Stimulated activated CD4-positive, alpha-beta T cell treated with anti-CD3 and anti-CD28 coated beads, Interleukin-12 subunit alpha, Interleukin-12 subunit beta, amount 100 ng/mL, for 24 hours (primary cell): ENCODE data around the gene EVA1B.
A peak's percentile ranks its signal among the peaks of the same experiment; 100 is the strongest.

Experiments used
- DNase-seq, 2 experiments: peaks; one replicate each; pipeline ENCODE4 v3.0.0-alpha.2; 2020; ENCODE audit warnings: low read depth in 2 of 2

EVA1B gene

DNA sequence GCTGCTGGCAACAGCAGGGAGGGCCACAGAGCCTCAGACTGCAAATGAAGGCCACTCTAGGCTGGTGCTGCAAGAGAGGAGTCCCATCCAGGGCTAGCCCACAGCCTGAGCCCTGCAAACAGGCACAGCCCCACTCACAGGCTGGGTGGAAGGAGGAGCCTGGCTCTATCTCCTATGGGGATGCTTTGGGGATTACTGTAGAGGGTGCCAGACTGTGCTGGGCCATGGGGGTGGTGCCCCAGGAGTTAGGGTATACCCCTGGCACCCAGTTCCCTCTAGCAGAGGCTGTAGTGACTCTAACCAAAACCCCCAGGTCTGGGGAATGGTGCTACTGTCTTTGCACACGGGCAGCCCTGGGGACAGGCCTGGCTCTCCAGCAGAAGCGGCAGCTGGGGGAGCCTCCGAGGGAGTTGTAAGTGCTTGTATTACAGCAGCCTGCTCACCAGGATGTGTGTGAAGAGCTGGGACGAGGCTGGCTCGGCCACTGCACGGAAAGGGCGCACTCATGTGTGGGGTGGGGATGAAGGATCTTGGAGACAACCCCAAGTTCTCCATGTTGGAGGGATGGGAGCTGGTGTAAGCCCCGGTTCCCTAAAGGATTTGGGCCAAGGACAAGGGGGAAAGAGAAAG lies 23.4 kb upstream of the EVA1B start:
- DNase-seq: no peak

DNA sequence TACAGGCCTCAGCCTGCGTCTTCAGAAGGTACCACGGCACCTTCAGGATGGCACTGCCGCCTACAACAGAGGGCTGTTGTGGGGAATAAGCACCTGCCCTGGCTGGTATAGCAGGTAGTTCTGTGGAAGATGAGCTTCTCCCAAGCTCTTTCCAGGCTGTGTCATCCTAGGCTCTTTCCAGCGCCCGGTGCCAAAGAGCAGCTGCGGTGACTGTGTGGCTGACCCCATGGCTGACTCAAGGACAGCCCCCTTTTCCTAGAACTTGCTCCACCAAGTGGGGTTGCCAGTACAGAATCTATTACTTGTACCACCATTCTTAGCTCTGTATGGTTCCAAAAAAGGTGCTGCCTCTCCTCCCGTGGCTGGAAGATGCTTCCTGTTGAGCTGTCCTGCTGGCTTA lies 21.9 kb upstream of the EVA1B start:
- DNase-seq: no peak

DNA sequence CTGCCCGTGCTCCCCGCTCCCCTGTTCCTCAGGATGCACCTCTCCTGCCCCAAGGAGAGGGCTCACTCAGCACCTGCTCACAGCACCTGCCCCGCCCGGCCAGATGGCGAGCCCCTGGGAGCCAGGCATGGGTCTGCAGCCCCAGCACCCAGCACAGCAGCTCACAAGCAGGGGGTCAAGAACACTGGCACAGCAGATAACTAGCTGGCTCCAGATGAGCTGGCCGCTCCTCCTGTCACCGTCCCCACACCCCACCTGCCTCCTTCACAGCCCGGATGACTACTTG lies 20.9 kb upstream of the EVA1B start:
- DNase-seq: no peak

DNA sequence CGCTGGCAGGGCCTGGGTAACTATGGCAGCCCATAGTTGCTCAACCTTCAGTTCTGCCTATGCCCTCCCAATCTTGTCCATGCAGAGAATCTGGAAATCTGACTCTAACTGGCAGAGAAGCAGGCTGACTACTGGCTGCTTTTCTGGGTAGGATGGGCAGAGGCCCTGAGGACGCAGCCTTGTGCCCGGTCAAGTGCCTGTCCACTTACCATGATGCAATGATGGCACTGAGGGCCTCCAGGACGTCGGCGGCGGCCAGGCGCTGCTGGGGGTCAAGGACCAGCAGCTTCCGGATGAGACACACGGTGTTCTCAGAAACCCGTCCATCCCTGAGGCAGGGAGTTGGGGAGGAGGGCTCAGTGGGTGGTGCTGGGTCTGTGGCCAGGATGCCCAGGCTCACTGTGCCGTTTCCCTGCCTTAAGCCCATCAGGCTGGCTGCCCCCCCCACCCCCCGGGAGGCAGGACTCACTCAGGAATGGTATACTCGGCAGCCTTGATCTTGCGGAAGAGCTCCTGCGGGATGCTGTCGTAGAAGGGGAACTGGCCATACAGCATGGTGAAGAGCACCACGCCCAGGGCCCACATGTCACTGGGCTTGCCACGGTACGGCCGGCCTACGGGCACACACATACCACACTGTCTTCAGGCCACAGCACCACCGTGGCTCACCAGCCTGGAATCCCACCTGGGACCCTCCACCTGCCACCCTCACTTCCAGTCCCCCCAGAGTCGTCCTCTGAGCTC lies 20.4 kb upstream of the EVA1B start:
- DNase-seq: no peak

DNA sequence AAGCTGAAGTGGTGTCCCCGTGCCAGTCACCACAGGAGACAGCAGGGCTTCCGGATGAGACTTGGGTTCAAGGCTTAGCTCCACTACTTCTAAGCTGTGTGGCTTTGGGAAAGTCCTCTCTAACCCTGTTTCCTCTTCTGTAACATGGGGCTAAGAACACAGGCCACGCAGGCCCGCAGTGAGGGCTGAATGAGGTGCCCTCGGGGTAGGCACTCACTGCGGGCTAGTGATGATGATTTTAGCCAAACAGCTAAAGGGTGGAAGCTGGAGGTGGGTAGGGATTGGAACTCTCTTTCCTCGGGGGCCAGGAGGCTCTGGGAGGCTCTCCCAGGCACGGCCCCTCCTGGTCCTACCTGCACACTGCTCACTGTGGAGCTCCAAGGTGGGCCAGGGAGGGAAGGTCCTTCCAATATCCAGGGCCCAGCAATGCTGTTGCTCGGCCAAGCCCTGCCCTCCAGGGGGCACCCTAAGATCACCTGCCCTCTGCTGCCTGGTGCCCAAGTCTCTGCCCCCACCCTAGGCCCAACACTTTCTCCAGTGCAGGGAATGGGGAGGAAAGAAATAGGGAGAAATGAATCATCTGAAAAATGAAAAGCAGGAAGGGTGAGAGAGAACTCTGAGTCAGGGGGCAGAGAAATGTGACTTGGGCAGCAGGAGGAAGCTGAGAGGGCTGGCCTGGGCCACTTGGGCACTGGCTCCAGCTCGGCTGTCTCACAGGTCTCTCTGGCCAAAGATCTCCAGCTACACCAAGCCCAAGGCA lies 19.2 kb upstream of the EVA1B start:
- peak in 1 of 2 experiments; percentile 37 for DNase-seq

DNA sequence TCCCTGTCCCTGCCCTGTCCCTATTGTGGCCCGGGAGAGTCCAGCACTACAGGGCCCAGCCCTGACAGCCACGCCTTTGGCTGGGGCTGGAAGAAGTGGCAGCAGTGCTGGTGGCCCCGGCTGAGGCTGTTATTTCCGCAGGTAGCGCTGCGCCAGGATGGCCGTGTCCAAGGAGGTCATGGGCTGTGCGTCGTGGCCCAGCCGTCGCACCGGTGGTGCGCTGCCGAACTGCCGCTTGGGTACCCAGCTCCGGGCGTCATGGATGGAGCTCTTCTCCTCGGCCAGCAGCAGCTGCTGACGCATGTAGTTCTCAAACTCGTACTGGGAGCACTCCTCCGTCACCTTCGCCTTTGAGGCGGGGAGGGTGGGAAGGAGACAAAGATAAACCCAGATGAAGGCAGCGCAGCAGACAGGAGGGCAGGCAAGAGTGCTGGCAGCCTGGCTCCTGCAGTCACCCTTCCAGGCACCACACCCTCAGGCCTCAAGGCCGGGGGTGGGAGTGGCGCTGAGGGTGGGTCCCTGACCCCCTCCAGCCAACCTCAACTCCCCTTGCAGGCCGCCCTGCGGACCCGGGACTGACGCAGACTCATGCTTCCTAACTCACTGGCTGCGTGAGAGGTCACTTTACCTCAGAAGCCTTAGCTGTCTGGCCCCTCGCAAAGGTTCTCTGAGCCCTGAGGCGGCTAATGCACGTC lies 18.3 kb upstream of the EVA1B start:
- no peak for DNase-seq

DNA sequence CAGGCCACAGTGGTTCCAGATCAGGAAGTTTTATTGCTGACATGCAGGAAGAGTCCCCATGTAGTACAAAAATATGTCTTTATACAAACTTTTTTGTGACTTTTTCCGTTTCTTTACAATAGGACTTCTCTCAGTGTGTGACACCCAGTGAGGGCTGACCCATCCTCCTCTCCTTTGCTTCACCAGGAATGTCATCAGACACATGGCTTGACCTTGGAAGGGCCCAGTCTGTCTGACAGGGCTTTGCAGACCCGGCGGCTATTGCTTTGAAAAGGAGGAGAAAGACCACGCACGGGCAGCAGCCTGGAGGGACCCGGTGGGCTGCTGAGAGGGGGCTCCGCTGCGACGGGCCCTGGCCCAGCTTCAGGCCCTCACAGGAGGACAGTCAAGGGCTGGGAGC lies 16.2 kb upstream of the EVA1B start:
- no peak for DNase-seq

DNA sequence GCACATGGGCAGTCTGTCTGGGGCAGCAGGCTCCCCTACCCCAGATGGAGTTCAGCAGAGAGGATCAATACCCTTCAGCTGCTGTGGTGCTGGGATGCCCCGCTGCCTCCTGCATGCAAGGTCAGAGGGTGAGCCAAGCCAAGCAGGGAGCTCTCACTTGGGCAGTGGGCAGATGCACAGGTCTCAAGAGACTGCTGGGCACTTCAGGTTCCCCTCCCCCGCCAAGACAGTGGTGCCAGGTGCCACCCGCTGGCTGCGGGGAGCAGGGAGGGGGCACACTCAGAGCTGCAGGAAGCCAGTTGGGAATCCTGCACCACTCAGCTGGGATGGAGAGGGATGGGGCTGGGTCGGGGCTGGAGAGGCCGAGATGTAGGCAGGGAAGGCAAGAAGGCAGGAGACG lies 15.8 kb upstream of the EVA1B start:
- no peak for DNase-seq

DNA sequence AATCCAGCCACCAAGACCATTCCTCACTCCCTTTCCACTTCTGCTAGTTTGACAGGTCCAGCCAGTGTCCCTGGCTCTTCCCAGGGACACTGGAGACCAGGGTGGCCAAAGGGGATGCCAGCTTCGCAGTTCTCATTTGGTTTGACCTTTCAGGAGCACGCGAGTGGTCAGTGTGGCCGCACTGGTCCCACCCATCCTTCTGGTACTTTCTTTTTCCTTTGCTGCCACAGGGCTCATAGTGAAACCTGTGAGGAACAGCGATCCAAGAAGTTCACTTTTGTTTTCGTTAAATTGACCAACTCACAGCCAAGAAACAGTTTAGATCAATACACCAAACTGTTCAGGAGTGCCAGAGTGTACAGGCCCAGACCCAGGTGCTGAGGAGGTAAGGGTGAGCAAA lies 14.4 kb upstream of the EVA1B start:
- no peak for DNase-seq

DNA sequence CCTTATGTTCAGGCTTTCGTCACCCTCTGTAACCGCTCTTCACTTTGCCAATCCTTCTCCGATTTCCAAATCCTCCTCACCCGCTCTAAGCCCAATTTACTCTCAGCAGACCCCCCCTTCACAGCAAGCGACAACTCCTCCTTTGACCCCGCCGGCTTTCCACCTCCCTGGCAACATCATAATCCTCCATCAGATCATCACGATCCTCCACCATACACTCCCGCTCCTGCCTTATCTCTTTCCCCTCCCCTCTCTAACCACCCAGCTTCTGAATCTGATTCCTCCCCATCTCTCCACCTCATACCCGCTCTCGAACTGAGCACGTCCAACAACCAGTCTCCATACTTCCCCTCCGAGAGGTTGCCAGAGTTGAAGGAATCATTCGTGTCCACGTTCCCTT lies 7.5 kb upstream of the EVA1B start:
- no peak for DNase-seq

DNA sequence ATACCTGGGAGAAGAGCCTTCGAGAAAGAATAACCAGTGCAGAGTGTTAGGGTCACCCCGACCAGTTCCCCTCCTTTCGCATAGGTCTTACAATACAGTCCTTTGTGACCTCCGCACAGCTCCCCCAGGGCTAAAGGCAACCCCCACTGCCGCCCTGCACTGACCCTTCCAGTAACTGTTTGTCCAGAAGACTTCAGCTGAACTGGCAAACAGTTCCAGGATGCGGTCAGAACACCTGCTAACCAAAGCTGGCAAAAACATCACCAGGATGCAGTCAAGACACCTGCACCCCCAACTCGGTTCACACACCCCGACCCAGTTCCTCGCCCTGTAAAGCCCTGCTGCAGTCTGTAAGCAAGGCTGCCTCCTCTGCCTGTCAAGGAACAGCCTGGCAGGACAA lies 6.4 kb upstream of the EVA1B start:
- no peak for DNase-seq

DNA sequence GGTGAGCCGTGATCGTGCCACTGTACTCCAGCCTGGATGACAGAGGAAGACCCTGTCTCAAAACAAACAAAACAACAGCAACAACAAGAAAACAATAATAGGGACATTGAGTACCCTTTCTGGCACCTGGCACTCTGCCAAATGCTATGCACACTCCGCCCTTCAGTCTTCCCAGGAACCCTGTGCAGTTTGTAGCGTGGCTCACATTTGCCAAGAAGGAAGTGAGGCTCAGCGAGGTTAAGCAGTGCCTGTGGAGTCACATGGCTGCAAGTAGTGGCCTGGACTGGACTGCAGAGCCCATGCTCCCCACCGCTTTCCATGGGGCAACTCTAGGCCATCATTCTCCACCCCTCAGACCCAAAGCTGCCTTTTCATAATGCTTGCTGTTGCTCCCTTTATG lies 5.3 kb upstream of the EVA1B start:
- no peak for DNase-seq

DNA sequence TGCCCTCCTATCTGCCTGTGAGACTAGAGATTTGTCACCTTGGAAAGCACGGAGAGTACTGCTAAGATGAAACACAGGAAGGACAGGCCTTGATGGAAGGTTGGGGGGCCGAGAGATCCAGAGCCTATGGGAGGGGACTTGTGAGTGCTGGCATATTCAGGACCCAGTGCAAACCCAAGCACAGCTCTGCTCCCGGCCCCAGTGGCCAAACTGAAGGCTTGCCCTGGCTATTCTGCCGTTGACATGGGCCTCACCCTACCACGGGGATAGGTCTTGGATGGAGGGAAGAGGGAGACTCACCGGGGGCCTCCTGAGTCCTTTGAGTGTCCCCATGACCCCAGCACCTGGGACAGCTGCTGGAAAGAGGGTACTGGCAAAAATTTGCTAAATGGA lies 4.6 kb upstream of the EVA1B start:
- no peak for DNase-seq

DNA sequence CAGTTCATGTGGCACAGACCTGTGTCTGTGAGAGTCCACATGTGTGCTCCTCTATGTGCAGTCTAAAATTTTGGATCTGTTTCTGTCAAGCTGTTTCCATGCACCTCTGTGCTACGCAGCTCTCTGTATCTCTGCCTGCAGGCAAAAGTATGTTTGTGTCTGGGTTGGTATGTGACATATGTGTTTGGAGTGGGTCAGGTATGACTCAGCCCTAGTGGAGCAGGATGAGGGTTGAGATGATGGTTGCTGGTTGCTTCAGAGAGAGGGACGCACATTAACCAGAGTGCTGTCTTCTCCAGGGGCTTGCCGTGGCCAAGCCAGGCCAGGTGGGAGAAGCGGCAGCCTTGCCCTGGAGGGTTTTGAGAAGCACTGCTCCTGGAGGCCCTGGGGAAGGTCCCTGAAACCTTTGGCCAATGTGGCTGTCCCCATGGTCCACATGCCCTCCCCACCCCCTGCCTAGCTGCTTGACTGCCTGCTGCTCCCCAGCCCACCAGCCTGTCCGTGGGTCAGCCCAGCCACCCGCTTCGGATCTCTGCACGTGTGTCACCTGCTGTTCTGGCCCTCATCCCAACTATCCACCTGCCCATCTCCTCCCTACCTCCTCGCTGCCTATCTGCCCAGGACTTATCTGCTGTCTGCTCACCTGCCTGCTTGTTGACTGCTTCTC lies 4.1 kb upstream of the EVA1B start:
- no peak for DNase-seq

DNA sequence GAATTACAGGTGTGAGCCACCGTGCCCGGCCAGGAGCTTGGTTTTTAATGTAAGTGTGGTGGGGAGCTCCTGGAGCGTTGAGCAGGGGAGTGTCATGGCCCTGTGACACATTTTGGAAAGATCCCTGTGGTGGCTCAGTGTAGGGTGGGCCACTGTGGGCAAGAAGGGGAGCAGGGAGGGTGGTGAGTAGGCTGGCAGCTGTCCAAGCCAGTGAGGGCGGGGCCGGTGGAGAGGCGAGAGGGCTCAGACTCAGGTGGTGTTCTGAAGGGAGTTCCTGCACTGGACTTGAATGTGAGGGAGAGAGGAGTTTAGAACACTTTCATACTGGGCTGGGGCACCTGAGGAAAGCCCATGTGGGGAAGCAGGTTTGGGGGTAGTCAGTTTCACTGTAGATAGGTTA lies 3.1 kb upstream of the EVA1B start:
- DNase-seq: no peak

DNA sequence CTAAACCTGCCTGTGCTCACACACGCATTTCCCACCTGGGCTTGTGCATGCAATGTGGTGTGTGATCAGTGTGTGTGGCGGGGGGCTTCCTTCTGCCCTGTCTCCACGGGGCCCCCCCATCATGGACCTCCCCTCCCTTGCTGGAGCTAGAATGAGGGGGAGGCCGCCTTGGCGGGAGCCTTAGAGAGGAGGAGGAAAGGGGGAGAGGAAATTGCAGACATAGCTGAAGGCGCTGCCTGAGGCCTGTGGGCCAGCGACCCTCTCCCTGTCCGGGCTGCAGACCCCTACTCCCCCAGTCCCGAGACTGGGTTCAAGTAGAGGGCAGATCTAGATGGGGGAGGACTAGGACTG lies 883 bp upstream of the EVA1B start:
- DNase-seq: no peak

DNA sequence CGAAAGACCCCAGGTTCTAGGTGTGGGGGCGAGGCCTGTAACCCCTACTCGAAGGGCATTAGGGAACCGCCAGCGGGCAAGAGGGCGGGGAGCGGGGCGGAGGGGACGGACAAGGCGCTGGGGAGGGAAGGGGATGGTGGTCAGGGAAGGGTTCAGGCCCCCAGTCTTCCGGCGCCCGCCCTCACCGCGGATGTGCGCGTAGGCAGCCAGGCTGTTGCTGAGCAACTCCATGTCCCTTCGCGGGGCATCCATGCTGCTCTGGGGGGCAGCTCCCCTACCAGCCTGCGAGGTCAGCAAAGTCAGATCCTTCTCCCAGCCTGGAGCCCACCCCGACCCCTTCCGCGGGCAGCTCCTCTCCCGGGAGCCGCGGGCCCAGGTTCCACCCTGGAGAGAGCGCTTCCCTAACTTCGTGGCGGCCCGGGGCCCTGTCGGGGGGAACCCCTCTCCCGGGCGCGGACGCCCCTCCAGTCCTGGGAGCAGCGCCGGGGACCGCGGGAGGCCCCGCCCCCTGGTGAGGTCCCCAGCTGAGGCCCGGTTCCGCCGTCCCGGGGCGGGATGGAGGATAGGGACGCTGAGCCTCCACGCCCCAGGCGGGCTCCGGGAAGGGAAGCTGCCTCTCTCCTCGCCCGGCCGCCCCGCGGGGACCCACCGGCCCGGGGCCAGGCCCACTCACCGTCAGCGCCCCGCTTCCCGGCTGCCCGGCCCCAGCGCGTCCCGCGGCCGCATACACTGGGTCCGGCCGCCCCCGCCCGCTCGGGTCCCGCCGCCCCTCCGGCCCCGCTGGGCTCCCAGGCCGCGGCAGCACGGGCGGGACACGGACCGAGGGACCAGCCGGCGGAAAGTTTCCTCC lies 434 bp downstream of the EVA1B start:
- no peak for DNase-seq

DNA sequence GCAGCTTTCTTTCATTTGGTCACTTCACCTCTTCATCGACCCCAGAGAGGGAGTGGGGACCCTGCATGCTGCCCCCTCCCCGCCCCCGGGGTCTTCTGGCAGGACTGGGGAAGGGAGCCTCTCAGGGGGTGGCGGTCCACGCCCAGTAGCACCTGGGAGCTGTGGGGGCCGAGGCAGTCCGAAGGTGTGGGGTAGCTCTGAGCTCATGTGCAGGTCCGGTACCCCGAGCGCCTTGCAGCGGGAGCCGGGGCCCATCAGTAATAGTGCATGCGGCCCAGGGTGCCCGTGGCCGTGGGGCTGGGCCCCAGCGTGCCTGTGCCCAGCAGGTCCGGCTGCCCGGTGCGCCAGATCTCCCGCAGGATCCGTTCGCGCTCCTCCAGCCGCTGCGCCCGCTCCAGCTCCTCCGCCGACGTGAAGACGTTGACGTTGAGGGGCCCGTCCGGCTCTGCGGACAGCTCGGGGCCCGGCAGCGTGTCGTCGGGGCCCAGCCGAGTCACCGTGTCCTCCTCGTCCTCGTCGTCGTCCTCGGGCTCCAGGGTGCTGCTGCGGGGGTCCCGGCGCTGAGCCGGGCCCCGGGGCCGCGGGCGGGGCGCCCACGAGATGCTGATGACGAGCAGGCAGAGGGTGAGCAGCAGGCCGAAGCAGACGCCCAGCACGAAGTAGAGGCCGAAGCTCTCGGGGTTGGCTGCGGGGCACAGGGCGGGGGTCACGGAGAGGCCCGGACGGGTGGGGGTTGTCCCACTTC lies 1.2 kb downstream of the EVA1B start:
- no peak for DNase-seq

DNA sequence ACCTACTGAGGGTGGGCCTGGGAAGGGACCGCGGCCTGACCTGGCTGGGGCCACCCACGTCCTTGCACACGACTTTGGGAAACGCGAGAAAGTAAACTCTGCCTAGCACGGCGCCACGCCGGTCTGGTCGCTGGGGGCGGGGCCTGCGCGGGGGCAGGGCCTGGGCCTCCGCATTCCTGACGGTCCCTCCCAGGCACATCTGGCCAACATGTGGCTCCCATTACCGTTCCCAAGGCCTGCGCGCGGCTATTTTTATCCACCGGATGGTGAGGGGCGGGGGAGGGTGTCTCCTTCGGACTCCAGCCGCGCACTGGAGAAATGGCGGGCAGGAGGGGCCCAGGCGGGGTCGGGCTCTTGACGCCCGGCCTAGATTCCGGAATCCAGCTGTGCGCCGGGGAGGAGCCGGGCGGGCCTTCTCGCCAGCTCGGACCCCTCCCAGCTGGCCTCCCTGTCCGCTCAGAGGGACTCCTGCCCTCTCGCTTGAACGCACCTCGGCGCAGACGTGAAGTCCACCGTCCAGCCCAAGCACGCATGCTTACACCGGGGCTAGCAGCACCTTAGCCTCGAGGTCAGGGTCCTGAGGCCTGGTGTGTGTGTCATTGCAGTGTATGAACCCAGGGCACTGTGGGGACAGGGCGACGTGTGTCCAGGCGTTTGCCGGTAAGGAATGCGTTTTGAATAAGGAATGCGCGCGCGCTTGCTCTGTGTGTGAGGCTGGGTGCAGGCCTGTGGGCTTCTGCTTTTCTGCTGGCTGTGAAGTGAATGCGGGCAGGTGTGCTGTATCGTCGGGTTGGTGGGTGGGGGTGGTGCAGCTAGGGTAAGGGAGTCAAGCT lies 2.1 kb downstream of the EVA1B start:
- no peak for DNase-seq

DNA sequence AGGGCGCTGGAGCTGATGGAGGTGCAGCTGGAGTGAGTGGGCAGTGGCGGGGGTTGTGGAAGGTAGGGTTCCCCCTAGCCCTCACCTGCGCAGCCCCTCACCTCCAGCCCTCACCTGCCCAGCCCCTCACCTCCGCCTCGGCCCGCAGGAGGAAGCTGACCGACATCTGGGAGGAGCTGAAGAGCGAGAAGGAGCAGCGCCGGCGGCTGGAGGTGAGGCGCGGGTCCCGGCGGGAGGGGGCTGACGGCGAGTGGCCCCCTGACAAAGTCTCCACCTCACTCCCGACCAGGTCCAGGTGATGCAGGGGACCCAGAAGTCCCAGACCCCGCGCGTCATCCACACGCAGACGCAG lies 2.7 kb downstream of the EVA1B start:
- DNase-seq: no peak
